Stimulated activated CD4-positive, alpha-beta T cell treated with anti-CD3 and anti-CD28 coated beads, TNF-alpha, amount 100 ng/mL, for 24 hours (primary cell): ENCODE results near the gene IMMP2L.
"Not testable (repeated sequence)": the region's sequence is repeated elsewhere in the genome, so short reads cannot be mapped to it uniquely, and the experiment has no call there.

ENCODE experiments used
- DNase-seq, 3 experiments: peaks; one replicate each; pipeline ENCODE4 v3.0.0-alpha.2; 2020; ENCODE audit warnings: low read depth in 3 of 3

Gene IMMP2L

DNA sequence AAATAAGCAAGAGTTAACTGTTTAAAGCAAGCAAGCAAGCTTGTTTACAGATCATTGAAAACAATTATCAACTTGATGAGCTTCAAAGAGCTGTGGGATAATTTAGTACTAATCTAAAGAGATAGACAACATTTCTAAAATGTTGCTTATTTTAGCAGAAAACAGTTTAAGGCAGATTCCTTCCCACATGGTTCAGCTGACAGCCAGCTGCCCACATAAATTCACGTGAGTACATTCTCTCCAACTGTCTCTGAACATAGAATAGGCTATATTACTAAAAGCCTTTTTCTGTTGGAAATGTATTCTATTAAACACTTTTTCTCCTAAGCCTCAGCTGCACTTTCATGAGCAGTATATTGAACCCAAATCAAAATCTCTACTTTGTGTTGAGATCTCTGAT, 297.3 kb downstream of the IMMP2L start:
- DNase-seq: no peak

DNA sequence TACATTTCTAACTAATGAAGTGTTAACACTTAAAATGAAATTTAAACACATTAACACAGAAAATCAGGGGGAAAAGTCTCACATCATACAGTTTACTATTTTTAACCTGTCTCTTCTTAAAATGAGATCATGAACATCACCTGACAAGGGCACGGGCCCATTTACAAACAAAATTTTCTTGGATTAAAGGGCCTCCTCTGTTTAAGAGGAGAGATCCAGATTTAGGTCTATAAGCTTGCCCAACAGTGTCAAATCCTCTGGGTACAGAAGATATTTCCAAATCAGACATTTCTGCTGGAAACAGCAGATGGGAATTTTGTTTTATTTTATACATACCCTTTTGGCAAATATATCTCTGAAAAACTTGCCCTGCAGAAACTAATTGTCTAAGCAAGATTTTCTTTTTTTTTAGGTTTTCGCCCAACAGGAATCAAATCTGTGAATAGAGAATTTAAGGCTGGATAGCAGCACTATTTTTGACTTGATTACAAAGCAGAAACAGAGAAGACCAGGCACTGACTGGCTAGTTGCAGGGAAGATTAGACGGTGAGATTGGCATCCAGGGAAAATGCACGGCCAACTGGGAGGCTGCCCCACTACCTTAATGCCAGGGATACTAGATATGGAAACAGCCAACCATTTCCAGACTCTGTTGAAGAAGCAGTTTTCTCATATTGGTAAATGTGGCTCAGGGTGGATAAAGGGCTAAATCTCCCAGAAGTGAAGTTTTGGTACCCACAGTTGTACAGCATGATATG, 298.0 kb downstream of the IMMP2L start:
- DNase-seq: no peak

DNA sequence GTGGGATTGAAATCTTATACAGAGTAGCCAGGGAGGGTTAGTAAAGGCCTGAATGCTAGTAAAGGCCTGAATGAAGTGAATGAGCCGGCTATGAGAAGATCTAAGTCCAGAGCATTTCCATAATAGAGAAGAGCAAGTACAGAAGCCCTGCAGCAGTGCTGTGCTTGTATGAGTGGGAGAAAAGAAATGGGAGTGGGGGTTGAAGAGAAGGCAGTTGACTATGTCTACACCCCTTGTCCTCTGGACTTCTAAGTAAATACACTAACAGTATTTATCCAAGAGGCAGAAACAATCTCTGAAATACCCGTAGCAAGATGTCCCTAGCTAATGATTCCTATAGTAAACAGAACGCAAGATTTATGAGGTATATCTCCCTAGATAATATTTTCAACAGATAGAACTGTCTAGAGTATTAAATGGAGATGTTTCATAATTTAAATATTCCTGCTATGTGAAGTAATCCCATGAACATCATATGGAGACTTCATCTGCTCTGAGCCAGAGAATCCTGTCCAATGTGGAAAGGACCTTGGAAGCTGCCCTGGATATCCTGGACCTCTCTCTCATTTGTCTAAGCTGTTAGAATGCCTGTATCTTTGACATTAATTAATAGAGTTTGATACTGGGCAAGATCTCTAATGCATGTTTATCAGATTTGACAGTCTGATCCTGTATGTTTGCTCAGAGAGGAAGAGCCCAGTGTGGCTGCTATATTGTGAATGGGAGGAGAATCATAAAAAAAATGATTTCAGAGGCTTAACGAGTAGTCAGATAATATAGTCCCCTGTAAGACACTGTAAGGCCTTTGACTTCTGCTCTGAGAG, 299.8 kb downstream of the IMMP2L start:
- DNase-seq: no peak

DNA sequence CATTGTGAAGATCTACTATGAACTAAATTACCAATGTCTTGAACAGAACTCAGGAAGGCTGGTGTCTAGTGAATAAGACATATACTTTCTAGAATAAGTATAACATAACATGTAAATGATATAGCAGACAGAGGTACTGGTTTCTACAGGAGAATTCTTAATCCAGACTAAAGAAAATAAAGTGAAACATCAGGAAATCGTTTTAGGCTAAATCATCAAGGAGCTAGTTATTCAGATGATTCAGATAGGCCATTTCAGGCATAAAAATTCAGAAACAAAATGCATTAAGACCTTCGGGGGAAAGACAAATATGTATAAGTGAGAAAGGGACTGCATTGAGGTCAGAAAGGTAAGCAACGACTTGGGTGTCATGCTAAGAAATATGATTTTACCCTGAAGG, 300.8 kb downstream of the IMMP2L start:
- no peak for DNase-seq

DNA sequence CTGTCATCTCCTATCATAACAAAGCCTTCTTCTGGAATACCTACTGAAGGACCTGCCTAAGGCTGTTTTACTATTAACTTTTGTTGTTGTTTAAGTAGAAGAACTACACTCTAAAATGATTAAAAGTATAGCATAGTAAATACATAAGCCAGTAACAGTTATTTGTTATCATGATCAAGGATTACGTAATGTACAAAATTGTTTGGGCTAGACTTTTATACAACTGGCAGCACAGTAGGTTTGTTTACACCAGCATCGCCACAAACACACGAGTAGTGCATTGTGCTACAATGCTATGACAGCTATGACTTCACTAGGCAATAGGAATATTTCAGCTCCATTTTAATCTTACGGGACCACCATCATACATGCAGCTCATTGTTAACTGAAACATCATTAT, 302.3 kb downstream of the IMMP2L start:
- no peak for DNase-seq

DNA sequence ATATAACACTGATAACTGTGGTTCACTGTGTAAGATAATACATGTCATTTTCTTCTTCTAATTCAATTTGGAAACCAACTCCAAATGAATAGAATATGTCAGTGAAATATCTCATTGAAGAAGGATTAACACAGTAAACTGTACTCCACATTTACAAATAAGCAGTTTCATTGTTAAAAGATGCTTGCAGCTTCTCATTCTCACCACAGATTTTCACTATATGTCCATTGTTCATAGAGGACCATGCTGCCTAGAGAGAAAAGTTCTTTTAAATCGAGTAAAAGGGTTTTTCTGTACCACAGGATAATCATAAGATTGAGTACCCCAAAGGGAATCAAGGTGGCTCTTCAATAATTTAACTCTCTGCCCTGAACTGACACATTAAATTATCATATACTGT, 305.9 kb downstream of the IMMP2L start:
- DNase-seq: no peak

DNA sequence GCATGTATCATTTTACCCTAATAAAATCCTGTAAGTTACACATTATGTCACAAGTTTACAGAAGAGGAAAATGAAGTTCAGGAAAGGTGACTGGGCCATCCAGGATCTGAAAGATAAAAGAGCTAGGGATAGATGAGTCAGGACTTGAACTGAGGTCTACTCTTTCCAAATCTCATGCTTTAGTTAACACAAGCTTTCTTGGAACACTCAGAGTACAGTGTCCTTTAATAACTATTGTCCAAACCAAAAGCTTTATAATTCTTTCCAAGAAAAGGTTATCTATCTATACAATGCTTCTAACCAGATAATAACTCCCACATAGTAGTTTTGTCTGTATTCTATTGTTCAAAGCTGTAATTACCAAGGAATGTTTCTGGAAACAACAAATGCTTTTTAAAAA, 306.7 kb downstream of the IMMP2L start:
- no peak for DNase-seq

DNA sequence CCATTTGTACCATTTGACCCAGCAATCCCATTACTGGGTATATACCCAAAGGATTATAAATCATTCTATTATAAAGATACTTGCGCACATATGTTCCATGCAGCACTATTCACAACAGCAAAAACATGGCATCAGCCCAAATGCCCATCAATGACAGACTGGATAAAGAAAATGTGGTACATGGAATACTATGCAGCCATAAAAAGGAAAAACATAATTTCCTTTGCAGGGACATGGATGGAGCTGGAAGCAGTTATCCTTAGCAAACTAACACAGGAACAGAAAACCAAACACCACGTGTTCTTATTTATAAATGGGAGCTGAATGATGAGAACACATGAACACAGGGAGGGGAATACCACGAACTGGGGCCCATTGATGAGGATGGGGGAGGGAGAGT, 310.9 kb downstream of the IMMP2L start:
- DNase-seq: not testable (repeated sequence)

DNA sequence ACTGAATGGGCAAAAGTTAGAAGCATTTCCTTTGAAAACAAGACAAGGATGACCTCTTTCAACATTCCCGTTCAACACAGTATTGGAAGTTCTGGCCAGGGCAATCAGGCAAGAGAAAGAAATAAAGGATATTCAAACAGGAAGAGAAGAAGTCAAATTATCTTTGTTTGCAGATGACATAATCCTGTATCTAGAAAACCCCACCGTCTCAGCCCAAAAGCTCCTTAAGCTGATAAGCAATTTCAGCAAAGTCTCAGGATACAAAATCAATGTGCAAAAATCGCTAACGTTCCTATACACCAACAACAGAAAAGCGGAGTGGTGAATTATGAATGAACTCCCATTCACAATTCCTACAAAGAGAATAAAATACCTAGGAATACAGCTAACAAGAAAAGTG, 312.5 kb downstream of the IMMP2L start:
- not testable (repeated sequence) for DNase-seq

DNA sequence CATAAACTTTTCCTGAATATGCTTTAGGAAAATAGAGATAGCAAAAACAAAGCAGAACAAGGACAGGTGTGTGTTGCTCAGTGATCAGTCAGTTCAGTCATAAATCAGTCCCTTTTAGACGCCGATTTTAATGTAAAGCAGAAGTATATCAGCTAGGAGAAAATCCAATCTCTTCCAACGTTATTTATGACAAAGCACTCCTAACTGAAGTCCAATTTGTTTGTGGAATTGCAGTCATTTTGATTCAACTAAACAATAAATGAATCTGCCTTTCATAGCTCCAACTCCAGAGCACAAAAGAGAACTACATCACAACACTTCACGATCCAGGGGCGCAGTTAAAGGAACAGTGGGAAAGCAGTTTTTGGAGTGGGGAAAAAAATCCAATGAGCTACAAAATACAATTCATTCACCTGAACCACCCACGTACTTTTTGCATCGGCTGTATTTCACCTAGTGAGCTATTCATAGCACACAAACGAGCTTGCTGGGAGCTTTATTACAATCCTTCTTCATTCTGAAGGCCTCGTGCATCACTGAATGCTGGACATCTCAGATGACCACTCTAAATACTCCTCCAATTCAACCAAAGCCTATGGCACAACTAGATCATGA, 320.0 kb downstream of the IMMP2L start:
- no peak for DNase-seq

DNA sequence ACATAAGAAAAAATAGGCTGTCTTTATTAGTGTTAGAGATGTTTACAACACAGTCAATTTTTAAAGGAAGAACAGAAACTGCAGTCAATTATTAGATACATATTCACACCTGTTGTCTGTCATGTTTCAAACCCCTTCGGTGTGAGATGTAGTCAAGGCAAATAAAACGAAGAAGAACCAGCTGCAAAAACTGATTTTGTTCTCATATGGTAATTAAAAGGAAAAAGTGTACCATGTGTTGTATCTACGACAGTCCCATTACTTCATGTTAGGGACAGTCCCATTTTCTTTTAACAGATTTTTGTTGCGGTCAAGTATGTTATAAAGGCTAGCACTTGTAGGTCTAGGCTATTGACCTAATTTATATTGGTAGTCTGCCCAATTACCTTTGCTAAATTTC, 321.9 kb downstream of the IMMP2L start:
- DNase-seq: no peak

DNA sequence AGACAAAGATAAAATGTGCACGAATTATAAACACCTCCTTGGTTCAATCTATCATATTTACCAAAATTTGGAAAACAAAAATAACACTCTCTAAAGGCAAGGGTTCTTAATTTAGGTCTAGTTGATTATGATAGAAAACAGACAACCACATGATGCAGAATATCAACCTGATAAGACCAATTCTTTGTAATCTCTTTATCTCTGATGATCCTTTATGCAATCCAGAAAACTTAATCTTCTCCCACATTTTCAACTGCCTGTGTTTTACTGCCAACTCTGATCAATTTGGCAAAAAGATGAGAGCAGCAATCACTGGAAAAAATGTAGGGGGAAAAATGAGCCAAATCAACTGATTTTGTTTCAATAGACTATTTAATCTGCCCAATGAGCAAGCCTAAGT, 322.9 kb downstream of the IMMP2L start:
- no peak for DNase-seq

DNA sequence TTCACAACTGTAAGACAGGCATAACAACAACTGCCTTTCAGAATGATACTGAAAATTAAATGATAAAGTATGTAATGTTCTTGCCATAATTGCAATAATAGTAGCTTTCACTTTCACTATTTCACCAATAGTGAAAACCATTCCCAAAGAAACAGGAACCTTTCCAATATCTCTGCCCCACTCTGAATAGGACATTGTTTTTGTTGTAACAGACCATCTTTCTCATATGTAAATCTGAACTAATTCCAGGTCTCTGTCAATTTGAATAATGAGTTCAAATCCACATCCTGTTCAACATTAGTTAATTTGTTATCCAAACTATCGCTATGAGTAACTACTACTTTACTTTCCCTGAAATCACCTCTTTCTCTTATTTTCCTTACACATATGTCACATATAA, 323.4 kb downstream of the IMMP2L start:
- no peak for DNase-seq

DNA sequence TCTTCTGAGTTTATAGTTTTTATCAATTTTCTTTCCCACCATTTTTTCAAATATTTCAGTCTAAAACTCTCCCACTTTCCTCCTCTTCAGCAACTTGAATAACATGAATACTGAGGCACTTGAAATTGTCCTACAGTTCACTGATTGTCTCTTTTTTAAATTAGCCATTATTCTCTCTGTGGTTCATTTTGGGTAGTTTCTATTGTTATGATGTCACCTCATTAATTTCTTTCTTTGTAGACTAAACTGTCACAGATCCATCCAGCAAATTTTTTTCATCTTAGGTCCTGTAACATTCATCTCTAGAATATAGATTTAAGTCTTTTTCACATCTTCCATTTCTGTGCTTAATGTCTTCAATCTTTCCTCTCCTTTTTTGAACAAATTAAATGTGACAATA, 326.6 kb downstream of the IMMP2L start:
- DNase-seq: no peak

DNA sequence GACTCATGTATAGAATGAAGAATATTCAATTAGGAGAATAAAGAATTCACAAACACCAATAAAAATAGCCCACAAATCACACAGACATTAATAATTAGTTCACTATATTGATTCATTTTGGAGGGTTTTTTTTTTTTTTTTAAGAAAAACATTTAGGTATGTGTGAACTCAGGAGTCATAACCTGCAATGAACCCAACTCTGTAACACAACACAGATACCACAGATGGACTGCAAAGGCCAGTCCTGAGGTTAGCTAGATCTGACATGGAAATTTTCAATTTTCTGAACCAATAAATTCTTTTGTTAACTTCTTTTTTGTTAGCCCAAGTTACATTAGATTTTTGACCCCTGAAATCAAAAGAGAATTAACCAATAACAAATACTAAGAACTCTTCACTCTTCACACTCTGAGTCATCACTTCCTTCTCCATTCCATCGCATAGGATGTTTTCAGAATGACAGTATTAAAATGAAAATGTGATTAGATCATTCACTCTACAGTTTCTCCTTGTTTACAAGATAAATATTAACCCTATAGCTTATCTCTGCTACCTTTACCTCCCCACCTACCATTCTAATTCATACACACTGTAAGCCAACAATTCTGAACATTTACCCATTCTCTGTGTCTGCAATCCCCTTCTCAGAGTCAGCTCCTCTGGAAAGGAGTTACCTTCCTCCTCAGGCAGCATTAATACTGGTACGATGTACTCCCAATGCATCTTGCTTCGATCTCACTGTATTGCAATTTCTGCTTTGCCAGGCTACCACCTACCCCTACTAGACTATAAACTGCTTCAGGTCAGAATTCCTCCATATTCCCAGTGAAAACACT, 329.8 kb downstream of the IMMP2L start:
- DNase-seq: no peak

DNA sequence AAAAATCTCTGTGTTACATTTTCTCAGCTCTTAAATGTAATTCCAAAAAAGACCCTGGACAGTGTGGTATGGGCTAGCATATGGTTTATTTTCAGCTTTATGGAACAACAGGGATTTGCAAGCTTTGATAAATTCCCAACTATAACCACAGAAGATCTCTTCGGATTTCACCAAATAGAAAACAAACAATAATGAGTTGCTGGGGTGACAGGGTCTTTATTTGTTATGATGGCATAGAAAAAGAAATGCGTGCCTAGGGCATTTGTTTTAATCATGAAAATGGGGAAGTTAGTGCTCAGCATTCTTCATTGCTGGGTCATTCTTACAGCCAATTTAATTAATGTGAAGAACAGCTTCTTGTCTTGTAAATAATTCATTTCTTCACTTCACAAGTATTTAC, 332.4 kb downstream of the IMMP2L start:
- no peak for DNase-seq

DNA sequence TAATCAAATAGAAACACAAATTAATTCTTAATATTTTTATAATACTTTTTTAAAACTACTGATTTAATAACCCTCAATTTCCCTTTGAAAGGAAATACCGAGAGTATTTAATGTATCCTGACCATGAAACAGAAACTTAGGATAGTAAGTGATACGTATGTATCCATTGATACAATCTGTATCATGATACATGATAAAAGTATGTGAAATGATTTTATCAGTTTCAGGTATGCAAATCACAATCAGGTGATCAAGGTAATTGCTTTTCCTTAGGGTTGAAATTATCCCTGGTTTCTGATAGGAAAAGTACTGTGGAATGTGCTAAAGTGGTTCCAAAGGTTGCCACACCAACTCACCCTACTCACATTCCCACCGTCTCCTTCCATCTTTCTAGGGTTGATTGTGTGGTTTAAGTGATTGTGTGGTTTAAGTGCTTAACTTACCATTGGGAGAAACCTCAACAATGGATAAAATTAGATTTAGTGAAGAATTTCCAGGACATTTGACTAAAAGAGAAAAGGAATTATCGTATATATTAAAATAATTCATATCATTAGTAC, 333.0 kb downstream of the IMMP2L start:
- no peak for DNase-seq

DNA sequence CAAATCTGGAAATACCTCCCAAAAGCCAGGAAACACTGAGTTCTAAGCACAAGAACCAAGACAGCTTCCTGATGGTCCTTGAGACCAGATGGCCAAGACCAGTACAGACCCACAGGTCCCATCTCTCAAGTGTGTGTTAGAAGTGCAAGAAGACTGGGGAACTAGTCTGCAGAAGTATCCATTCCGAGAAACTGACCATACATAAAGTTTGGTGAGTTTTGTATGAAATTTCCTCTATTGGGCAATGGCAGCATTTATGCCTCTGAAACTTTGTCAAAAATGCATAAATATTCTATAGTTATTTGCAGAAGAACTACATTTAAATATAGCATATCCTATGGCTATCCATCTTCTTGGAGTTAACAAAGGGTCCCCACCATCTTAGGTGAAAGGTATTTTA, 333.9 kb downstream of the IMMP2L start:
- no peak for DNase-seq

DNA sequence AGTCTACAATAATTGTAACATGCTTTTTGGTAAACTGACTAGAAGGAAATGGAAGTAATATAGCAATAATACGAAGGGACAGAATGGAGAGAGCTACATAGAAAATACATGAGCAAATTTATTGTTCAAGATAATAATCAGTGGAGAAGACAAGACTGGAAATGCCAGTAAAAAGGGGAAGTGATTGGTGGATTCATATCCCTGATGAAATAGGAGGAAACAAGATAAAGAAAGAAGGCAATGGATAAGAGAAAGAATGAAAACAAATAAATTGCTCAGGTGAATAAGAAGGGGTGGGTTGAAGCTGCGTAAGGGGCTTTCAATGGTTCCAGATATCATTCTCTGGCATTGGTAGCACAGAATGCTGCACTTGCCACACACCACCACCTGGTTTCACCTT, 335.5 kb downstream of the IMMP2L start:
- DNase-seq: no peak

DNA sequence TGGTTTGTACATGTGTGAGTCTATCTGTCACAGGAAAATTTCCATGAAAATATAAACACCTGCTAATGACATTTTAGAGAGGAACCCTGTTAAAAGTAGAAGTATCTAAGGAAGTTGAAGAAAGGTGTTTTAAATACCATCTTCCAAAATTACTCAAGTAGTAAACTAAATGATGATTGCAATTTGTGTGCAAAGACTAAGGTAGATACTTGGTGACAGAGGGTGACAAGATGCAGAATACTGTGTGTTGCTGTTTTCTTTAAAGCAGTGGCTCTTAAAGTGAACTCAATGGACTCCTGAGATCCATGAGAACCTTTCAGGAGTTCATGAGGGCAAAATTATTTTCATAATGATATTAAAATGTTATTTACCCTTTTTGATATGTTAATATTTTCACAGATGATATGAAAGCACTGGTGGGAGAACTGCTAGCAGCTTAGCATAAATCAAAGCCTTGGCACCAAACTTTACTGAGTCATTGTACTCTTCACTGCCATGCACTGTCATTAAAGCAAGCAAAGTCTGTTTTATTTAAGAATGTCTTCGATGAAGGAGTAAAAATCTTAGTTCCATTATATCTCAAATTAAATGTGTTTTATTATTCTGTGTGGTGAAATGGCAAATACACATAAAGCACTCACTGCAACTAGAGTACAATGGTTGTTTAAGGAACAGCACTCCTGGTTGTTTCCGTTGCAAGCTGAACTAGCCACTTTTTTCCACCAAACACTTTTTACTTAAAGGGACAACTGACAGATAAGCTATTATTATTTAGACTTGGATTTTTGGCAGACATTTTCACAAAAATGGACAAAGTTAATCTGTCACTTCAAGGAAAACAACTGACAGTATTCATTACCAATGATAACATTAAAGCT, 337.7 kb downstream of the IMMP2L start:
- DNase-seq: no peak

DNA sequence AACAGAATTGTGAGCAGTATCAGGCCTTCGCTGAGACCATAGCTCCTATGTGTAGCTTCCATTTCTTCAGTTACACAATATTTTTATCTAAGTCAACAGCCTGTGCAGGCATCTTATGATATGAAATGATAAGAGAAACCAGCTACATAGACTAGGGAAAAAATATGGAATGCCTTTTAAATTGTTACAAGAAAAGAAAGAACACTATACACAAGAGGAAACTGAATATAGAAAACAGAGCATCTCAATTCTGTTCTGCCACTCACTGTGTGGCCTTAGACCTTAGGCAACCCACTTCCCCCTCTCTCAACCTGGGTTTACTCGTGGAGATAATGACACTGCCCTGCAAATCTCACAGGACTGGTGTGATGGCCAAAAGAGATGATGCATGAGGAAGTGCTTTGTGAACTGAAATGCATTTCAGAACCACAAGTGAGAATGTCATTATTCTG, 338.5 kb downstream of the IMMP2L start:
- DNase-seq: no peak
